H1 (cell line): ENCODE data around the gene ZSWIM2. TPM values are rescaled to one million over a fixed set of nuclear protein-coding genes. Genes with fewer than 3 reads are reported as not detected.

Source experiments
- CTCF ChIA-PET: fragments of 300-600 bp; sonication (Branson Sonifier 250); formaldehyde crosslinking; loops from one replicate; lab custom pipeline; 2021; ENCODE audit not compliant: partially characterized antibody; lab: Charles Lee
- POLR2A ChIA-PET: fragments of 300-600 bp; sonication (Branson Sonifier 250); formaldehyde crosslinking; loops from one replicate; lab custom pipeline; 2021; ENCODE audit warnings: inconsistent platforms; ENCODE audit not compliant: partially characterized antibody; lab: Charles Lee
- DNase-seq, 2 experiments: peaks; one replicate each; pipeline versions ENCODE4 v3.0.0 to v3.0.0-alpha.2; 2010 to 2022; ENCODE audit warnings: low spot score in 2 of 2, low read depth in 1 of 2, mixed read lengths in 1 of 2
- FAIRE-seq: peaks from 2 replicates; lab custom pipeline; 2011; peaks lifted over from hg19 to GRCh38; lab: Jason Lieb, UNC
- H2AFZ ChIP-seq: 2 replicates; pipeline ENCODE4 v1.8.1; 2012; ENCODE audit warnings: low read length, inconsistent platforms
- H2AK5ac ChIP-seq: 2 replicates; pipeline ENCODE4 v1.6.1; 2013; ENCODE audit warnings: low read depth, low read length
- H2BK120ac ChIP-seq: replicated peaks from 2 replicates; pipeline ENCODE3; 2013; ENCODE audit warnings: low read depth, low read length, inconsistent platforms
- H2BK12ac ChIP-seq: 2 replicates; pipeline ENCODE4 v1.6.1; 2013; ENCODE audit warnings: low read depth, low read length
- H2BK15ac ChIP-seq: 2 replicates; pipeline ENCODE4 v1.6.1; 2013; ENCODE audit warnings: low read length
- H2BK20ac ChIP-seq: 2 replicates; pipeline ENCODE4 v1.6.1; 2013; ENCODE audit warnings: low read length
- H2BK5ac ChIP-seq: 2 replicates; pipeline ENCODE4 v1.6.1; 2013; ENCODE audit warnings: low read depth, low read length
- H3K14ac ChIP-seq: 2 replicates; pipeline ENCODE4 v1.6.1; 2013; ENCODE audit warnings: inconsistent platforms; ENCODE audit not compliant: insufficient read length
- H3K18ac ChIP-seq: 2 replicates; pipeline ENCODE4 v1.6.1; 2013; ENCODE audit warnings: low read length; ENCODE audit errors: extremely low read depth
- H3K23ac ChIP-seq: 2 replicates; pipeline ENCODE4 v1.6.1; 2013; ENCODE audit warnings: inconsistent platforms; ENCODE audit not compliant: insufficient read length
- H3K23me2 ChIP-seq: 2 replicates; pipeline ENCODE4 v1.6.1; 2013; ENCODE audit warnings: low read depth, low read length
- H3K27ac ChIP-seq: 2 replicates; pipeline ENCODE4 v1.6.1; 2011; ENCODE audit warnings: low read depth, low read length, inconsistent platforms
- H3K27me3 ChIP-seq, 4 experiments: replicated peaks in 1 of 4; 1 replicate in 1 of 4; 2 replicates in 3 of 4; pipeline versions ENCODE4 v1.6.1 to v1.8.1; 2011 to 2013; ENCODE audit warnings: low read length in 3 of 4, mild to moderate bottlenecking in 3 of 4, inconsistent platforms in 2 of 4, mixed read lengths in 2 of 4, moderate library complexity in 1 of 4; ENCODE audit not compliant: control insufficient read depth in 3 of 4, insufficient read depth in 3 of 4; ENCODE audit errors: extremely low read depth in 1 of 4
- H3K36me3 ChIP-seq, 4 experiments: 2 replicates each; pipeline versions ENCODE4 v1.6.1 to v1.8.1; 2011 to 2013; ENCODE audit warnings: mild to moderate bottlenecking in 4 of 4, low read length in 3 of 4, moderate library complexity in 2 of 4, control low read depth in 1 of 4, inconsistent platforms in 1 of 4; ENCODE audit not compliant: insufficient read depth in 4 of 4, control insufficient read depth in 2 of 4
- H3K4ac ChIP-seq: replicated peaks from 2 replicates; pipeline ENCODE3; 2013; ENCODE audit warnings: low read length, low read depth, mixed read lengths, inconsistent platforms; ENCODE audit not compliant: insufficient read length
- H3K4me1 ChIP-seq, 4 experiments: replicated peaks in 1 of 4; 1 replicate in 1 of 4; 2 replicates in 3 of 4; pipeline versions ENCODE4 v1.6.1 to v1.8.1; 2011 to 2013; ENCODE audit warnings: low read length in 3 of 4, inconsistent platforms in 2 of 4, mixed read lengths in 1 of 4; ENCODE audit not compliant: insufficient read depth in 4 of 4, control insufficient read depth in 3 of 4
- H3K4me2 ChIP-seq, 2 experiments: 2 replicates each; pipeline versions ENCODE4 v1.6.1 to v1.8.1; 2011 to 2013; ENCODE audit warnings: low read depth in 2 of 2, low read length in 2 of 2, control low read depth in 1 of 2, inconsistent platforms in 1 of 2, mild to moderate bottlenecking in 1 of 2; ENCODE audit not compliant: insufficient read depth in 1 of 2
- H3K4me3 ChIP-seq, 4 experiments: fragments of 200-600, 300-600 bp in 1 of 4; sonication (generic), shearing (Covaris generic), sonication (Bioruptor Twin) in 1 of 4; 2 replicates each; pipeline versions ENCODE4 v1.5.1 to v1.8.1; 2011 to 2016; ENCODE audit warnings: low read length in 4 of 4, low read depth in 3 of 4, control low read depth in 2 of 4, inconsistent platforms in 2 of 4, mild to moderate bottlenecking in 2 of 4, mixed read lengths in 1 of 4, moderate library complexity in 1 of 4; ENCODE audit not compliant: insufficient read depth in 2 of 4; ENCODE audit errors: extremely low read depth in 1 of 4
- H3K56ac ChIP-seq: replicated peaks from 2 replicates; pipeline ENCODE3; 2013; ENCODE audit warnings: low read depth, mild to moderate bottlenecking, mixed read lengths, low read length, inconsistent platforms; ENCODE audit not compliant: insufficient read length
- H3K79me1 ChIP-seq: 2 replicates; pipeline ENCODE4 v1.6.1; 2013; ENCODE audit warnings: low read depth, low read length, control low read depth
- H3K79me2 ChIP-seq, 2 experiments: 2 replicates each; pipeline versions ENCODE4 v1.6.1 to v1.8.1; 2012 to 2013; ENCODE audit warnings: low read length in 2 of 2, mild to moderate bottlenecking in 2 of 2, inconsistent platforms in 1 of 2; ENCODE audit not compliant: insufficient read depth in 2 of 2, control insufficient read depth in 1 of 2
- H3K9ac ChIP-seq, 4 experiments: replicated peaks in 1 of 4; 1 replicate in 1 of 4; 2 replicates in 3 of 4; pipeline versions ENCODE4 v1.6.1 to v1.8.1; 2011 to 2013; ENCODE audit warnings: low read depth in 3 of 4, low read length in 3 of 4, control low read depth in 2 of 4, mild to moderate bottlenecking in 2 of 4, moderate library complexity in 2 of 4, inconsistent platforms in 1 of 4; ENCODE audit errors: extremely low read depth in 1 of 4
- H3K9me3 ChIP-seq, 2 experiments: 2 replicates each; pipeline versions ENCODE4 v1.6.1 to v1.8.1; 2012 to 2013; ENCODE audit warnings: mild to moderate bottlenecking in 2 of 2, moderate library complexity in 2 of 2, control low read depth in 1 of 2, inconsistent platforms in 1 of 2, low read depth in 1 of 2, low read length in 1 of 2, mixed read lengths in 1 of 2; ENCODE audit not compliant: insufficient read depth in 2 of 2
- H4K20me1 ChIP-seq, 2 experiments: replicated peaks in 1 of 2; 2 replicates each; pipeline versions ENCODE3 to v1.8.1; 2011 to 2013; ENCODE audit warnings: inconsistent platforms in 2 of 2, low read length in 2 of 2, mild to moderate bottlenecking in 1 of 2; ENCODE audit not compliant: insufficient read depth in 2 of 2, control insufficient read depth in 1 of 2
- H4K5ac ChIP-seq: 2 replicates; pipeline ENCODE4 v1.6.1; 2013; ENCODE audit warnings: low read length, low read depth, mixed read lengths, inconsistent platforms; ENCODE audit not compliant: insufficient read length
- H4K8ac ChIP-seq: 2 replicates; pipeline ENCODE4 v1.8.0; 2013; ENCODE audit warnings: mild to moderate bottlenecking, moderate library complexity, low read length, inconsistent platforms; ENCODE audit not compliant: insufficient read depth; ENCODE audit errors: extremely low read depth
- H4K91ac ChIP-seq: replicated peaks from 2 replicates; pipeline ENCODE3; 2013; ENCODE audit warnings: low read length, mixed read lengths, inconsistent platforms; ENCODE audit not compliant: insufficient read length
- WGBS, 2 experiments: shearing (Covaris generic) in 1 of 2; methylation state at CpG; one replicate each; pipeline versions ENCODE4 v1.1.6 to v1.1.7; 2013 to 2015; ENCODE audit warnings: low lambda C conversion rate in 2 of 2, mixed read lengths in 2 of 2, inconsistent platforms in 1 of 2, low coverage in 1 of 2, missing lambda C conversion rate in 1 of 2; ENCODE audit not compliant: insufficient replicate concordance in 2 of 2, insufficient coverage in 1 of 2, insufficient read length in 1 of 2; ENCODE audit errors: extremely low coverage in 1 of 2, missing lambda C conversion rate in 1 of 2; 5-methylcytosine and 5-hydroxymethylcytosine counted together
- polyA plus RNA-seq, 7 experiments: library from polyadenylated mRNA; depleted of rRNA in 3 of 7; stranded (reverse) in 5 of 7; unstranded in 2 of 7; fragments of >200 nt in 5 of 7; fragments of 200-250 nt in 2 of 7; gene quantifications; 1 replicate in 5 of 7; 2 replicates in 1 of 7; 4 replicates in 1 of 7; pipeline versions ENCODE4 v1.2.1 to v1.2.3, GENCODE V29; 2011 to 2013; ENCODE audit warnings: missing spikeins in 2 of 7, mixed read lengths in 2 of 7
- total RNA-seq: library from RNA; stranded (reverse); fragmentation: NEBNext Ultra II Directional; extraction: Animal tissue kit (Norgen Biotek cat#: 25700); gene quantifications from 2 replicates; pipeline ENCODE4 v1.2.1, GENCODE V29; 2021

ZSWIM2 gene
- total and polyA plus RNA-seq, 2 of the 8 experiments (the other 6 are each of a cell fraction or from before 2014, with no cell fraction given), result not detected

- ChIA-PET POLR2A (interaction anchor here (0.7 kb wide), 1 partner anchor 443 kb away, joined by 3 read pairs; no protein-coding TSS in a partner anchor), CTCF (no interaction called here)
- Histone ChIP-seq H3K79me2 (no peaks in the 10 kb centered on the region), H3K56ac (no peak overlapping the region), H3K27me3 (peaks cover 0 to 1% (median 0%) of the 10 kb centered on the region in 4 experiments; a peak in 1 of 7 replicates), H3K4me2 (no peak overlapping the region), H3K36me3 (no peaks in the 10 kb centered on the region), H4K91ac (no peak overlapping the region), H3K4me1 (no peaks in the 10 kb centered on the region), H4K5ac (no peak overlapping the region), H3K9me3 (no peaks in the 10 kb centered on the region), H2AK5ac (no peak overlapping the region), H2BK15ac (no peak overlapping the region), H3K4ac (no peak overlapping the region), H2BK120ac (no peak overlapping the region), H4K20me1 (no peaks in the 10 kb centered on the region), H3K18ac (no peak overlapping the region), H3K23ac (no peak overlapping the region), H2BK20ac (no peak overlapping the region), H2AFZ (no peak overlapping the region), H4K8ac (no peak overlapping the region), H3K79me1 (no peaks in the 10 kb centered on the region), H3K4me3 (no peak overlapping the region), H2BK5ac (no peak overlapping the region), H2BK12ac (no peak overlapping the region), H3K23me2 (no peaks in the 10 kb centered on the region), H3K27ac (no peak overlapping the region), H3K9ac (no peak overlapping the region), H3K14ac (no peak overlapping the region)
- FAIRE-seq (no peak), DNase-seq (no peak)
- WGBS, 2 experiments, result 87% methylated on average over 7 of the region's 7 CpGs; no CpG with 5 or more reads in 1 of the 2 experiments
These were observed 40.3 kb upstream of the ZSWIM2 start for GRCh38 chr2:186889101-186889879.
